HepG2 (cell line): Measurements from ENCODE around the gene UBL7. TPM values are rescaled to one million over a fixed set of nuclear protein-coding genes. Genes with fewer than 3 reads are reported as not detected.

Experiments
- CAMTA2 ChIP-seq: sonication (generic); formaldehyde crosslinking; IDR thresholded peaks from 2 replicates; pipeline ENCODE4 v1.4.0; 2020; ENCODE audit warnings: mild to moderate bottlenecking, missing genetic modification reagents, borderline replicate concordance
- KLF11 ChIP-seq: IDR thresholded peaks from 2 replicates; pipeline ENCODE4 v1.6.1; 2016; ENCODE audit warnings: missing compliant biosample characterization
- ZNF343 ChIP-seq: sonication (generic); formaldehyde crosslinking; IDR thresholded peaks from 2 replicates; pipeline ENCODE4 v1.4.0; 2020; ENCODE audit warnings: mild to moderate bottlenecking, missing genetic modification reagents
- ZNF552 ChIP-seq: sonication (generic); formaldehyde crosslinking; IDR thresholded peaks from 2 replicates; pipeline ENCODE4 v1.9.0; 2022; ENCODE audit warnings: missing genetic modification reagents, mild to moderate bottlenecking, borderline replicate concordance
- ZNF598 ChIP-seq: sonication (generic); formaldehyde crosslinking; IDR thresholded peaks from 2 replicates; pipeline ENCODE4 v1.5.1; 2020; ENCODE audit warnings: mild to moderate bottlenecking, missing genetic modification reagents, borderline replicate concordance
- polyA plus RNA-seq, 8 experiments: library from polyadenylated mRNA; depleted of rRNA in 3 of 8; stranded (reverse) in 7 of 8; unstranded in 1 of 8; fragments of >200 nt; fragmentation: Illumina TruSeq in 4 of 8; extraction: Trizol in 4 of 8; gene quantifications; 2 replicates each; pipeline versions ENCODE4 v1.2.1 to v1.2.3, GENCODE V29; 2011 to 2016; ENCODE audit warnings: low read depth in 4 of 8, missing spikeins in 1 of 8, mixed read lengths in 1 of 8; ENCODE audit not compliant: insufficient read depth in 1 of 8
- total RNA-seq, 5 experiments: library from RNA; depleted of rRNA; stranded (reverse); fragments of >200 nt; fragmentation: Illumina TruSeq; extraction: Trizol; gene quantifications; 2 replicates each; pipeline ENCODE4 v1.2.3, GENCODE V29; 2016; ENCODE audit warnings: low read depth in 1 of 5
- TF ChIP-seq, protein P1 (sequence below): sonication (generic); formaldehyde crosslinking; IDR thresholded peaks from 2 replicates; pipeline ENCODE4 v1.5.1; 2020; ENCODE audit warnings: missing genetic modification reagents, mild to moderate bottlenecking, borderline replicate concordance
- TF ChIP-seq, protein P2 (sequence below): sonication (generic); formaldehyde crosslinking; IDR thresholded peaks from 2 replicates; pipeline ENCODE4 v1.4.0; 2020; ENCODE audit warnings: missing genetic modification reagents, borderline replicate concordance
- TF ChIP-seq, protein P3 (sequence below): sonication (generic); formaldehyde crosslinking; IDR thresholded peaks from 2 replicates; pipeline ENCODE4 v1.8.0; 2022; ENCODE audit warnings: mild to moderate bottlenecking, missing genetic modification reagents, borderline replicate concordance

UBL7 gene
- total and polyA plus RNA-seq, 2 of the 13 experiments (the other 11 are each of a cell fraction or from before 2014, with no cell fraction given), result 55.0 to 63.5 TPM

DNA sequence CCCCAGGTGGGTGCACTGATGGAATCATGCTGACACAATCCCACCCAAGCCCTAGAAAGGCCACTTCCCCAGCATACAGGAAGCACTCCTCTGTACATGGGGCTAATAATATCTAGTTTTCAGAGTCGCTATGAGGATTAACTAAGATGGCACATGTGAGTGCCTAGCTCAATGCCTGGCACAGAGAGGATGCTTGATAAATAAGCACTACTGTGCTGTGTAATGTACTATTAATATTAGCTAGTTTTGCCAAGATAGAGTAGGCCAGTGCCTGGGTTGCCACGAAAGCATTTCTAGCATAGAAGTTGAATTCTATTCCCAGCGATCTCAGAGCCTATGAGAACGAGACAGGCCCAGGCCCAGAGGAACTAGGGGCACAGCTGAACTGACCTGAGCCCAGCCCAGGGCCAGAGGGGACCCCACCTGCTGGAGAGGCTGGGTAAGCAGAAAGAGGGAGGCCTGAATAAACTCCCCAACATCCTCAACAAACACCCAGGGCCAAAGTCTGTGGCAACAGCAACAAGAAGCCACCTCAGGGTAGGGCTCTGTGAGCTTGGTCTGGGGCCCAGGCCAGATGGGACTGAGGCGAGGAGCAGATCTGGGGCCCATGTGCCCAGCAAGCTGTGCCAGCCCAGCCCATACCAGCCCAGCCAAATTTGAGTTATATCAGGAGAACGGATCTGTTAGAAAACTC is 19.6 kb downstream of the UBL7 start (continued):
- TF ChIP-seq, protein P1, sequence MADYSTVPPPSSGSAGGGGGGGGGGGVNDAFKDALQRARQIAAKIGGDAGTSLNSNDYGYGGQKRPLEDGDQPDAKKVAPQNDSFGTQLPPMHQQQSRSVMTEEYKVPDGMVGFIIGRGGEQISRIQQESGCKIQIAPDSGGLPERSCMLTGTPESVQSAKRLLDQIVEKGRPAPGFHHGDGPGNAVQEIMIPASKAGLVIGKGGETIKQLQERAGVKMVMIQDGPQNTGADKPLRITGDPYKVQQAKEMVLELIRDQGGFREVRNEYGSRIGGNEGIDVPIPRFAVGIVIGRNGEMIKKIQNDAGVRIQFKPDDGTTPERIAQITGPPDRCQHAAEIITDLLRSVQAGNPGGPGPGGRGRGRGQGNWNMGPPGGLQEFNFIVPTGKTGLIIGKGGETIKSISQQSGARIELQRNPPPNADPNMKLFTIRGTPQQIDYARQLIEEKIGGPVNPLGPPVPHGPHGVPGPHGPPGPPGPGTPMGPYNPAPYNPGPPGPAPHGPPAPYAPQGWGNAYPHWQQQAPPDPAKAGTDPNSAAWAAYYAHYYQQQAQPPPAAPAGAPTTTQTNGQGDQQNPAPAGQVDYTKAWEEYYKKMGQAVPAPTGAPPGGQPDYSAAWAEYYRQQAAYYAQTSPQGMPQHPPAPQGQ, result no peak
- TF ChIP-seq KLF11 (no peak), ZNF598 (no peak), CAMTA2 (CRISPR knock-in tag) (no peak), ZNF552 (CRISPR knock-in tag) (no peak), ZNF343 (CRISPR knock-in tag) (no peak)
- TF ChIP-seq, protein P2, sequence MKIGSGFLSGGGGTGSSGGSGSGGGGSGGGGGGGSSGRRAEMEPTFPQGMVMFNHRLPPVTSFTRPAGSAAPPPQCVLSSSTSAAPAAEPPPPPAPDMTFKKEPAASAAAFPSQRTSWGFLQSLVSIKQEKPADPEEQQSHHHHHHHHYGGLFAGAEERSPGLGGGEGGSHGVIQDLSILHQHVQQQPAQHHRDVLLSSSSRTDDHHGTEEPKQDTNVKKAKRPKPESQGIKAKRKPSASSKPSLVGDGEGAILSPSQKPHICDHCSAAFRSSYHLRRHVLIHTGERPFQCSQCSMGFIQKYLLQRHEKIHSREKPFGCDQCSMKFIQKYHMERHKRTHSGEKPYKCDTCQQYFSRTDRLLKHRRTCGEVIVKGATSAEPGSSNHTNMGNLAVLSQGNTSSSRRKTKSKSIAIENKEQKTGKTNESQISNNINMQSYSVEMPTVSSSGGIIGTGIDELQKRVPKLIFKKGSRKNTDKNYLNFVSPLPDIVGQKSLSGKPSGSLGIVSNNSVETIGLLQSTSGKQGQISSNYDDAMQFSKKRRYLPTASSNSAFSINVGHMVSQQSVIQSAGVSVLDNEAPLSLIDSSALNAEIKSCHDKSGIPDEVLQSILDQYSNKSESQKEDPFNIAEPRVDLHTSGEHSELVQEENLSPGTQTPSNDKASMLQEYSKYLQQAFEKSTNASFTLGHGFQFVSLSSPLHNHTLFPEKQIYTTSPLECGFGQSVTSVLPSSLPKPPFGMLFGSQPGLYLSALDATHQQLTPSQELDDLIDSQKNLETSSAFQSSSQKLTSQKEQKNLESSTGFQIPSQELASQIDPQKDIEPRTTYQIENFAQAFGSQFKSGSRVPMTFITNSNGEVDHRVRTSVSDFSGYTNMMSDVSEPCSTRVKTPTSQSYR, result no peak
- TF ChIP-seq, protein P3, sequence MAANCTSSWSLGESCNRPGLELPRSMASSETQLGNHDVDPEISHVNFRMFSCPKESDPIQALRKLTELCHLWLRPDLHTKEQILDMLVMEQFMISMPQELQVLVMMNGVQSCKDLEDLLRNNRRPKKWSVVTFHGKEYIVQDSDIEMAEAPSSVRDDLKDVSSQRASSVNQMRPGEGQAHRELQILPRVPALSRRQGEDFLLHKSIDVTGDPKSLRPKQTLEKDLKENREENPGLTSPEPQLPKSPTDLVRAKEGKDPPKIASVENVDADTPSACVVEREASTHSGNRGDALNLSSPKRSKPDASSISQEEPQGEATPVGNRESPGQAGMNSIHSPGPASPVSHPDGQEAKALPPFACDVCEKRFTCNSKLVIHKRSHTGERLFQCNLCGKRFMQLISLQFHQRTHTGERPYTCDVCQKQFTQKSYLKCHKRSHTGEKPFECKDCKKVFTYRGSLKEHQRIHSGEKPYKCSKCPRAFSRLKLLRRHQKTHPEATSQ (CRISPR knock-in tag), result no peak
